ENCODE data around the gene CCR9. TPM values are rescaled to one million over a fixed set of nuclear protein-coding genes. Genes with fewer than 3 reads are reported as not detected.

Gene CCR9
- total RNA-seq, 2 experiments from 2014 or later = 0.20 TPM

- H3K27me3 Mint-ChIP-seq = no peaks in the 10 kb centered on the region
- CTCF ChIA-PET = interaction anchor here (0.8 to 35.9 kb wide), 6 partner anchors 10 to 135 kb away, joined by 3 to 656 read pairs (median 4); partner anchors contain the start of gene LZTFL1
- POLR2A ChIA-PET = interaction anchor here (1.0 to 2.7 kb wide), 3 partner anchors 10 to 47 kb away, joined by 5 to 13 read pairs (median 5); partner anchors contain the start of gene FYCO1
- no peak for TF ChIP-seq CTCF (IDR thresholded peaks at IDR 0.05)
- no peak for ATAC-seq
- H3K4me3 Mint-ChIP-seq = no peak overlapping the region
- intact Hi-C loops (cut with micrococcal nuclease) = loop anchor here (10.0 kb wide), 1 partner anchor 426 kb away; the partner anchor contains the start of gene CCR5
- H3K27ac Mint-ChIP-seq = peak overlapping the region; percentile 74
- peaks cover 66% of the 10 kb centered on the region for H3K4me1 Mint-ChIP-seq (ENCODE audit: low read depth)
- no peak for DNase-seq
- peaks cover 76% of the 10 kb centered on the region for H3K36me3 Mint-ChIP-seq (ENCODE audit: low read depth)
- no peaks in the 10 kb centered on the region for H3K9me3 Mint-ChIP-seq
These were observed 62.0 kb downstream of the CCR9 start for GRCh38 chr3:45948311-45948781.

GRCh38 chr3:45948881-45949280 lies 62.5 kb downstream of the CCR9 start:
- CTCF ChIA-PET = interaction anchor here (1.3 to 35.9 kb wide), 2 partner anchors 9 to 134 kb away, joined by 3 to 656 read pairs; no protein-coding TSS in a partner anchor
- H3K27me3 Mint-ChIP-seq = no peaks in the 10 kb centered on the region
- ATAC-seq (no peak), DNase-seq (no peak)
- no peaks in the 10 kb centered on the region for H3K9me3 Mint-ChIP-seq
- no peak overlapping the region for H3K4me3 Mint-ChIP-seq
- no peak for TF ChIP-seq CTCF (IDR thresholded peaks at IDR 0.05)
- peaks cover 82% of the 10 kb centered on the region for H3K36me3 Mint-ChIP-seq (ENCODE audit: low read depth)
- peak overlapping the region; percentile 74 for H3K27ac Mint-ChIP-seq
- POLR2A ChIA-PET = interaction anchor here (2.7 kb wide), 1 partner anchor 46 kb away, joined by 13 read pairs; the partner anchor contains the start of gene FYCO1
- H3K4me1 Mint-ChIP-seq (ENCODE audit: low read depth) = peaks cover 66% of the 10 kb centered on the region
- intact Hi-C loops (cut with micrococcal nuclease) = loop anchor here (10.0 kb wide), 1 partner anchor 426 kb away; the partner anchor contains the start of gene CCR5

GRCh38 chr3:45949432-45949831 lies 63.1 kb downstream of the CCR9 start:
- ChIA-PET CTCF (interaction anchor here (1.3 to 35.9 kb wide), 2 partner anchors 9 to 134 kb away, joined by 3 to 656 read pairs; no protein-coding TSS in a partner anchor), POLR2A (interaction anchor here (1.7 to 1.8 kb wide), 2 partner anchors 11 to 15 kb away, joined by 6 to 17 read pairs; no protein-coding TSS in a partner anchor)
- no peaks in the 10 kb centered on the region for H3K9me3 Mint-ChIP-seq
- H3K36me3 Mint-ChIP-seq (ENCODE audit: low read depth) = peaks cover 87% of the 10 kb centered on the region
- ATAC-seq (no peak), DNase-seq (no peak)
- peak overlapping the region; percentile 80 for H3K27ac Mint-ChIP-seq
- intact Hi-C loops (cut with micrococcal nuclease) = loop anchor here (10.0 kb wide), 1 partner anchor 425 kb away; the partner anchor contains the start of gene CCR5
- TF ChIP-seq CTCF (IDR thresholded peaks at IDR 0.05) = no peak
- no peaks in the 10 kb centered on the region for H3K27me3 Mint-ChIP-seq
- H3K4me1 Mint-ChIP-seq (ENCODE audit: low read depth) = peaks cover 66% of the 10 kb centered on the region
- no peak overlapping the region for H3K4me3 Mint-ChIP-seq

GRCh38 chr3:45950131-45950530 lies 63.8 kb downstream of the CCR9 start:
- Mint-ChIP-seq H3K9me3 (no peaks in the 10 kb centered on the region), H3K27me3 (no peaks in the 10 kb centered on the region), H3K4me1 (ENCODE audit: low read depth) (peaks cover 61% of the 10 kb centered on the region), H3K36me3 (ENCODE audit: low read depth) (peaks cover 91% of the 10 kb centered on the region), H3K4me3 (no peak overlapping the region), H3K27ac (peak overlapping the region; percentile 80)
- ATAC-seq (no peak), DNase-seq (no peak)
- intact Hi-C loops (cut with micrococcal nuclease) = no loop called here
- no peak for TF ChIP-seq CTCF (IDR thresholded peaks at IDR 0.05)
- ChIA-PET CTCF (interaction anchor here (0.9 to 35.9 kb wide), 9 partner anchors 10 to 290 kb away, joined by 3 to 656 read pairs (median 5); no protein-coding TSS in a partner anchor), POLR2A (interaction anchor here (1.0 to 3.2 kb wide), 7 partner anchors 10 to 128 kb away, joined by 4 to 17 read pairs (median 5); partner anchors contain the start of gene FYCO1)
